GM12892 (cell line): ENCODE data around the gene PKN3.

Experiments
- DNase-seq: peaks from one replicate; pipeline ENCODE4 v3.0.0; 2011; ENCODE audit not compliant: insufficient read length
- FAIRE-seq: peaks from 2 replicates; lab custom pipeline; 2011; peaks lifted over from hg19 to GRCh38; lab: Jason Lieb, UNC
- POLR2A ChIP-seq: IDR thresholded peaks from 2 replicates; pipeline ENCODE4 v1.6.1; 2011; ENCODE audit warnings: low read depth, low read length, control low read depth
- POLR2AphosphoS5 ChIP-seq: IDR thresholded peaks from 2 replicates; pipeline ENCODE4 v1.6.1; 2011; ENCODE audit warnings: low read depth, low read length, control low read depth
- TAF1 ChIP-seq: IDR thresholded peaks from 2 replicates; pipeline ENCODE4 v1.6.1; 2011; ENCODE audit warnings: low read depth, mild to moderate bottlenecking, control low read depth, low read length, borderline replicate concordance

PKN3 gene

GRCh38 chr9:128731691-128732090 lies 29.4 kb downstream of the PKN3 start:
- DNase-seq (no peak), FAIRE-seq (no peak)
- TF ChIP-seq TAF1 (no peak), POLR2A (no peak), POLR2AphosphoS5 (no peak)

GRCh38 chr9:128732576-128732975 lies 30.3 kb downstream of the PKN3 start:
- DNase-seq (no peak), FAIRE-seq (no peak)
- no peak for TF ChIP-seq POLR2A
- TF ChIP-seq POLR2AphosphoS5 = no peak
- TF ChIP-seq TAF1 = no peak

GRCh38 chr9:128733256-128733655 lies 31.0 kb downstream of the PKN3 start:
- FAIRE-seq = peak; percentile 56
- TF ChIP-seq TAF1 = no peak
- TF ChIP-seq POLR2AphosphoS5 = no peak
- TF ChIP-seq POLR2A = no peak
- DNase-seq = no peak

GRCh38 chr9:128735373-128735772 lies 33.1 kb downstream of the PKN3 start:
- DNase-seq (no peak), FAIRE-seq (no peak)
- TF ChIP-seq POLR2AphosphoS5 (no peak), POLR2A (no peak), TAF1 (no peak)

GRCh38 chr9:128742401-128742800 lies 40.1 kb downstream of the PKN3 start:
- TF ChIP-seq TAF1 (no peak), POLR2AphosphoS5 (no peak), POLR2A (no peak)
- FAIRE-seq (no peak), DNase-seq (no peak)

- FAIRE-seq (no peak), DNase-seq (no peak)
- TF ChIP-seq POLR2A (no peak), POLR2AphosphoS5 (no peak), TAF1 (no peak)
These were observed 41.1 kb downstream of the PKN3 start for GRCh38 chr9:128743421-128743820.

GRCh38 chr9:128747241-128747640 lies 44.9 kb downstream of the PKN3 start:
- no peak for DNase-seq
- TF ChIP-seq POLR2A = no peak
- TF ChIP-seq TAF1 = no peak
- no peak for TF ChIP-seq POLR2AphosphoS5
- no peak for FAIRE-seq

- DNase-seq = no peak
- FAIRE-seq = no peak
- TF ChIP-seq TAF1 = no peak
- TF ChIP-seq POLR2AphosphoS5 = no peak
- TF ChIP-seq POLR2A = no peak
These were observed 48.8 kb downstream of the PKN3 start for GRCh38 chr9:128750926-128751595.

- DNase-seq (no peak), FAIRE-seq (no peak)
- TF ChIP-seq POLR2AphosphoS5 (no peak), TAF1 (no peak), POLR2A (no peak)
These were observed 51.3 kb downstream of the PKN3 start for GRCh38 chr9:128753627-128754026.

- TF ChIP-seq POLR2A (no peak), POLR2AphosphoS5 (no peak), TAF1 (no peak)
- no peak for FAIRE-seq
- DNase-seq = no peak
These were observed 55.3 kb downstream of the PKN3 start for GRCh38 chr9:128757602-128758001.

GRCh38 chr9:128762671-128763449 lies 60.6 kb downstream of the PKN3 start:
- FAIRE-seq = no peak

GRCh38 chr9:128764361-128764760 lies 62.1 kb downstream of the PKN3 start:
- no peak for FAIRE-seq
- DNase-seq = no peak
- no peak for TF ChIP-seq TAF1
- TF ChIP-seq POLR2A = no peak

More at GRCh38 chr9:128762671-128763449, 60.6 kb downstream of the PKN3 start:
- DNase-seq = no peak
- TF ChIP-seq POLR2AphosphoS5 (no peak), TAF1 (no peak)
